Endothelial cell of umbilical vein (primary cell): ENCODE measurements around the gene HOXD12. TPM values are rescaled to one million over a fixed set of nuclear protein-coding genes. Genes with fewer than 3 reads are reported as not detected.

ENCODE experiments used
- BruUV-seq: library from RNA; stranded (reverse); fragments of 400-500 nt; replicated peaks from 2 replicates; lab custom pipeline; 2021; lab: Mats Ljungman, UMichigan
- CTCF ChIA-PET: fragments of 300-600, 350-600 bp; sonication (Branson Sonifier 250); formaldehyde crosslinking; loops from one replicate; lab custom pipeline; 2021; ENCODE audit warnings: antibody characterized with exemption, inconsistent platforms; lab: Charles Lee
- POLR2A ChIA-PET: fragments of 300-600, 350-600 bp; sonication (Branson Sonifier 250); formaldehyde crosslinking; loops from one replicate; lab custom pipeline; 2021; ENCODE audit warnings: antibody characterized with exemption, inconsistent platforms; lab: Charles Lee
- DNase-seq: peaks from one replicate; pipeline ENCODE4 v3.0.0-alpha.2; 2011; ENCODE audit warnings: low read depth, low spot score
- FAIRE-seq: peaks from 2 replicates; lab custom pipeline; 2011; peaks lifted over from hg19 to GRCh38; lab: Jason Lieb, UNC
- H2AFZ ChIP-seq: 2 replicates; pipeline ENCODE4 v1.6.0; 2012; ENCODE audit warnings: low read depth, low read length, control low read depth, inconsistent platforms
- H3K27ac ChIP-seq: 2 replicates; pipeline ENCODE4 v1.5.1; 2011; ENCODE audit warnings: low read depth, mild to moderate bottlenecking, control low read depth, low read length, moderate library complexity; ENCODE audit not compliant: insufficient read depth
- H3K27me3 ChIP-seq, 2 experiments: 2 replicates each; pipeline versions ENCODE4 v1.6.0 to v1.6.1; 2011; ENCODE audit warnings: low read length in 2 of 2, mixed read lengths in 1 of 2; ENCODE audit not compliant: control insufficient read depth in 2 of 2, insufficient read depth in 2 of 2
- H3K36me3 ChIP-seq, 2 experiments: 2 replicates in 1 of 2; 3 replicates in 1 of 2; pipeline ENCODE4 v1.5.1; 2011; ENCODE audit warnings: low read length in 2 of 2, mild to moderate bottlenecking in 1 of 2, moderate library complexity in 1 of 2; ENCODE audit not compliant: control insufficient read depth in 2 of 2, insufficient read depth in 2 of 2; ENCODE audit errors: extremely low read depth in 1 of 2
- H3K4me1 ChIP-seq: 3 replicates; pipeline ENCODE4 v1.5.1; 2011; ENCODE audit warnings: mild to moderate bottlenecking, low read length; ENCODE audit not compliant: control insufficient read depth, insufficient read depth; ENCODE audit errors: extremely low read depth
- H3K4me2 ChIP-seq: 2 replicates; pipeline ENCODE4 v1.6.1; 2011; ENCODE audit warnings: low read length, control low read depth, mixed read lengths; ENCODE audit not compliant: insufficient read depth
- H3K4me3 ChIP-seq, 3 experiments: fragments of 200-600 bp in 1 of 3; sonication (generic), shearing (Covaris generic) in 1 of 3; replicated peaks in 1 of 3; 2 replicates each; pipeline ENCODE4 v1.5.1; 2011 to 2016; ENCODE audit warnings: control low read depth in 3 of 3, low read length in 3 of 3, mild to moderate bottlenecking in 2 of 3, inconsistent platforms in 1 of 3, low read depth in 1 of 3, moderate library complexity in 1 of 3; ENCODE audit not compliant: insufficient read depth in 1 of 3
- H3K79me2 ChIP-seq: 2 replicates; pipeline ENCODE4 v1.6.0; 2012; ENCODE audit warnings: low read length, inconsistent platforms; ENCODE audit not compliant: control insufficient read depth, insufficient read depth
- H3K9ac ChIP-seq: replicated peaks from 2 replicates; pipeline ENCODE3; 2011; ENCODE audit warnings: low read length, control low read depth; ENCODE audit not compliant: insufficient read depth; ENCODE audit errors: extremely low read depth
- H3K9me1 ChIP-seq: replicated peaks from 3 replicates; pipeline ENCODE4 v1.6.0; 2011; ENCODE audit warnings: mild to moderate bottlenecking, low read length; ENCODE audit not compliant: control insufficient read depth, insufficient read depth; ENCODE audit errors: extremely low read depth
- H3K9me3 ChIP-seq: replicated peaks from 2 replicates; pipeline ENCODE4 v1.5.1; 2012; ENCODE audit warnings: low read length, inconsistent platforms; ENCODE audit not compliant: control insufficient read depth, insufficient read depth
- H4K20me1 ChIP-seq: replicated peaks from 2 replicates; pipeline ENCODE3; 2011; ENCODE audit warnings: mild to moderate bottlenecking, low read length; ENCODE audit not compliant: control insufficient read depth, insufficient read depth; ENCODE audit errors: extremely low read depth
- CTCF ChIP-seq, 2 donors: IDR thresholded peaks; 1 replicate in 1 of 2; 2 replicates in 1 of 2; pipeline ENCODE4 v1.5.1; 2011; ENCODE audit warnings: low read length in 2 of 2, mild to moderate bottlenecking in 2 of 2, moderate library complexity in 2 of 2, control low read depth in 1 of 2, inconsistent platforms in 1 of 2, low read depth in 1 of 2; ENCODE audit not compliant: insufficient read depth in 1 of 2; ENCODE audit errors: extremely low read depth in 1 of 2
- EZH2 ChIP-seq: IDR thresholded peaks from 2 replicates; pipeline ENCODE4 v1.6.1; 2012; ENCODE audit warnings: borderline replicate concordance, low read depth, mild to moderate bottlenecking, moderate library complexity, low read length, inconsistent platforms; ENCODE audit not compliant: severe bottlenecking
- FOS ChIP-seq: IDR thresholded peaks from 2 replicates; pipeline ENCODE4 v1.6.1; 2011; ENCODE audit warnings: mild to moderate bottlenecking, low read length, moderate library complexity, borderline replicate concordance; ENCODE audit not compliant: insufficient read depth
- MAX ChIP-seq: IDR thresholded peaks from 2 replicates; pipeline ENCODE4 v1.6.1; 2011; ENCODE audit not compliant: insufficient read depth, insufficient read length
- MYC ChIP-seq: IDR thresholded peaks from one replicate; pipeline ENCODE4 v1.6.1; 2011; ENCODE audit warnings: mild to moderate bottlenecking, low read depth, low read length
- POLR2AphosphoS5 ChIP-seq: IDR thresholded peaks from 2 replicates; pipeline ENCODE4 v1.6.1; 2012; ENCODE audit warnings: low read depth, mild to moderate bottlenecking, control low read depth, low read length, moderate library complexity; ENCODE audit not compliant: insufficient read depth
- dilution Hi-C: fragments of 300-500 bp; cut with MboI; formaldehyde crosslinking; loops from one replicate; pipeline ENCODE4 v1.15.0; 2019; ENCODE audit warnings: low sequenced_read_pairs; ENCODE audit not compliant: extremely low pct_ligation_motif_present
- intact Hi-C: fragments of 100-400 bp; cut with micrococcal nuclease; formaldehyde crosslinking; loops from one replicate; pipeline ENCODE4 v1.10.0; 2022
- polyA plus RNA-seq, 4 experiments: library from polyadenylated mRNA; depleted of rRNA in 3 of 4; stranded (reverse) in 3 of 4; unstranded in 1 of 4; fragments of >200 nt; gene quantifications; 2 replicates each; pipeline versions ENCODE4 v1.2.1 to v1.2.3, GENCODE V29; 2011 to 2012; ENCODE audit warnings: missing spikeins in 1 of 4
- total RNA-seq: library from RNA; stranded (reverse); gene quantifications from 2 replicates; pipeline ENCODE4 v1.2.3, GENCODE V29; 2021

The HOXD12 gene
- total and polyA plus RNA-seq, 2 donors (not counting 3 experiments of a cell fraction or from before 2014, with no cell fraction given), result not detected

GRCh38 chr2:176107731-176108181, 8.2 kb downstream of the HOXD12 start:
- Histone ChIP-seq H3K9ac (no peak overlapping the region), H2AFZ (no peak overlapping the region), H3K4me1 (no peaks in the 10 kb centered on the region), H3K4me3 (no peak overlapping the region), H3K27ac (no peak overlapping the region), H3K27me3 (peaks cover 84 to 96% of the 10 kb centered on the region in 2 experiments), H3K9me3 (no peaks in the 10 kb centered on the region), H4K20me1 (no peaks in the 10 kb centered on the region), H3K36me3 (no peaks in the 10 kb centered on the region), H3K4me2 (no peak overlapping the region), H3K9me1 (no peaks in the 10 kb centered on the region), H3K79me2 (no peaks in the 10 kb centered on the region)
- dilution Hi-C loops, result no loop called here
- no TSS peak for BruUV-seq
- DNase-seq, result no peak
- FAIRE-seq, result no peak
- no peak for TF ChIP-seq MYC
- no peak for TF ChIP-seq FOS
- TF ChIP-seq MAX, result no peak
- TF ChIP-seq CTCF (IDR thresholded peaks at IDR 0.05; ENCODE audit: extremely low read depth in 1 of 2, insufficient read depth in 1 of 2, low read depth in 1 of 2, low read length in 2 of 2), result no peak
- no peak for TF ChIP-seq POLR2AphosphoS5
- TF ChIP-seq EZH2, result peak; percentile 80
- ChIA-PET POLR2A (no interaction called here), CTCF (interaction anchor here (1.9 kb wide), 1 partner anchor 10 kb away, joined by 7 read pairs; no protein-coding TSS in a partner anchor)
- intact Hi-C loops, result no loop called here
